Adipocyte (in vitro differentiated cells): Measurements from ENCODE around the gene TMEM43.
"Not testable (repeated sequence)": the region's sequence is repeated elsewhere in the genome, so short reads cannot be mapped to it uniquely, and the experiment has no call there.

Experiments
- DNase-seq: peaks from one replicate; pipeline ENCODE4 v3.0.0-alpha.2; 2015; ENCODE audit warnings: low read depth
- H3K27me3 ChIP-seq: replicated peaks from 2 replicates; pipeline ENCODE4 v1.7.0; 2013; ENCODE audit warnings: mild to moderate bottlenecking, low read length, moderate library complexity; ENCODE audit not compliant: control insufficient read depth, insufficient read depth
- H3K36me3 ChIP-seq: 2 replicates; pipeline ENCODE4 v1.7.0; 2013; ENCODE audit warnings: low read length, mild to moderate bottlenecking, moderate library complexity; ENCODE audit not compliant: control insufficient read depth, insufficient read depth, severe bottlenecking
- H3K4me1 ChIP-seq: 2 replicates; pipeline ENCODE4 v1.7.0; 2013; ENCODE audit warnings: mild to moderate bottlenecking, low read length, moderate library complexity; ENCODE audit not compliant: control insufficient read depth, insufficient read depth
- H3K4me3 ChIP-seq: 2 replicates; pipeline ENCODE4 v1.7.0; 2013; ENCODE audit warnings: mild to moderate bottlenecking, low read length, moderate library complexity
- H3K9ac ChIP-seq: 2 replicates; pipeline ENCODE4 v1.7.0; 2013; ENCODE audit warnings: mild to moderate bottlenecking, low read length, moderate library complexity
- H3K9me3 ChIP-seq: 2 replicates; pipeline ENCODE4 v1.7.0; 2013; ENCODE audit warnings: mild to moderate bottlenecking, low read length, moderate library complexity; ENCODE audit not compliant: control insufficient read depth

TMEM43 gene

GRCh38 chr3:14110699-14111098 lies 14.2 kb upstream of the TMEM43 start:
- H3K27me3 ChIP-seq, result no peaks in the 10 kb centered on the region
- H3K9me3 ChIP-seq, result no peaks in the 10 kb centered on the region
- no peak overlapping the region for H3K9ac ChIP-seq
- H3K4me1 ChIP-seq, result no peaks in the 10 kb centered on the region
- H3K4me3 ChIP-seq, result no peak overlapping the region
- DNase-seq, result no peak
- peaks cover 32% of the 10 kb centered on the region for H3K36me3 ChIP-seq

GRCh38 chr3:14113965-14114635 lies 10.8 kb upstream of the TMEM43 start:
- Histone ChIP-seq H3K9ac (no peak overlapping the region), H3K27me3 (no peaks in the 10 kb centered on the region), H3K36me3 (peaks cover 38% of the 10 kb centered on the region), H3K4me3 (no peak overlapping the region), H3K9me3 (no peaks in the 10 kb centered on the region), H3K4me1 (peaks cover 7% of the 10 kb centered on the region)
- no peak for DNase-seq

DNA sequence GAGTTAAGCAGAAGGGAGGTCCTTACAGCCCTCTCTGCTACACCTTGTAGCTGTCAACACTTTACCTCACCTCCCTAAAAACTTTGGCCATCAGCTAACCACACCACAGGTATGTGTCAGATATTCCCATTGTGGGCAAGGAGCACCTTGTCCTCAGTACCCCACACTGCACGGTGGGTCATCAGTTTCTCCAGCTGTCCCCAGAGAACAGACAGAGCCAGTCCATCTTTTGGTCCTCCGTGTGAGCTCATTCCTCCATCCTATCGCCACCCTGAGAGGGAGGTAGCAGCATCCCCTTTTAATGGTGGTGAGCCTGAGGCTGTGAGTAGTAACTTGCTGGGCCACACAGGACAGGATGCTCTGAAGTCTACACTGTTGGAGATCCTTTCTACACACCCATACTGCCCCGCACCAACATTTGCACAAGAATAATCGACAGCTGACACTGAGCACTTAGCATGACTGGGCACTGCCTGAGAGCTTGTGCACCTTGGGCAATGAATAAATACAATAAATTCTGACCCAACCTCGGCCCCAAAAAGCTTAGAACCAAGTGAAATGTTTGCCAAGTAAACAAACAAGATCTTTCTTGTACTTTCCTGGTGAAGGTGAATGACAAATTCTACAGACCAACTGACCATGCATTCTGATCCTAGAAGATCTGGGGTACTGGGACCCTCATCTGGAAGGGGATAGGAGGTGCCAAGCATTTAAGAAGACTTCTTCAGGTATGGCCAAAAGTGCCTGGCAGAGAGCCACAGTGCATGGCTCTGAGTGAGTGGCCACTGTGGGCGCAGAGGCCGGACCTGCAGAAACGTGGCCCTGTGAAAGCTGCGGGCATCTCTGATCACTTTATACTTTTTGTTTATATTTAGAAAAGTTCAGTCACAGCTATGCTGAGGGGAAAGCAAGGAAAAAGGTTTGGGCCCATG lies 7.1 kb upstream of the TMEM43 start:
- H3K9ac ChIP-seq, result no peak overlapping the region
- H3K4me3 ChIP-seq, result no peak overlapping the region
- H3K27me3 ChIP-seq, result no peaks in the 10 kb centered on the region
- no peak for DNase-seq
- H3K36me3 ChIP-seq, result peaks cover 33% of the 10 kb centered on the region
- no peaks in the 10 kb centered on the region for H3K9me3 ChIP-seq
- H3K4me1 ChIP-seq, result peaks cover 7% of the 10 kb centered on the region

GRCh38 chr3:14118400-14119381 lies 6.2 kb upstream of the TMEM43 start:
- Histone ChIP-seq H3K36me3 (peaks cover 27% of the 10 kb centered on the region), H3K9ac (no peak overlapping the region), H3K27me3 (no peaks in the 10 kb centered on the region), H3K4me1 (peaks cover 15% of the 10 kb centered on the region), H3K4me3 (no peak overlapping the region), H3K9me3 (no peaks in the 10 kb centered on the region)
- DNase-seq, result peak; percentile 75

DNA sequence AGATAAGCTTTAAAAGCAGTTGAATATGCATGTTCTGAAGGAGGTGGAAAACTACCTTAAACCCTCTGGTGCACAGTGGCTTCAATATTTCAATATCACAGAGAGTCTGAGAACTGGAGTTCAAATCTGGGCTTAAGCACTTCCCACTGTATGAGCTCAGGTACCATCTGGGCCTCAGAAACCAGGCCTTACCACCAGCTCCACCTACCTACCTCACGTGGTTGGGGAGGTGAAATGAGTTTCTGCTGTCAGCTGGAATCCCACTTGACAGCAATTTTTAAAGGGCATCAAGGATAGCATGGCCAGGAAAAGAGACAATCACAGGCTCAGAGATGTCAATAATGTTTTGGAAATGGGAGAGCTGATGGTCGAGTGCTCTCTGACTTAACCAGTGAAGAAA lies 5.2 kb upstream of the TMEM43 start:
- H3K9ac ChIP-seq, result no peak overlapping the region
- H3K27me3 ChIP-seq, result no peaks in the 10 kb centered on the region
- no peak for DNase-seq
- peaks cover 20% of the 10 kb centered on the region for H3K36me3 ChIP-seq
- no peak overlapping the region for H3K4me3 ChIP-seq
- H3K9me3 ChIP-seq, result no peaks in the 10 kb centered on the region
- H3K4me1 ChIP-seq, result peaks cover 17% of the 10 kb centered on the region

GRCh38 chr3:14120111-14120920 lies 4.5 kb upstream of the TMEM43 start:
- no peak for DNase-seq
- no peak overlapping the region for H3K9ac ChIP-seq
- no peak overlapping the region for H3K4me3 ChIP-seq
- H3K27me3 ChIP-seq, result no peaks in the 10 kb centered on the region
- H3K9me3 ChIP-seq, result no peaks in the 10 kb centered on the region
- peaks cover 17% of the 10 kb centered on the region for H3K4me1 ChIP-seq
- peaks cover 13% of the 10 kb centered on the region for H3K36me3 ChIP-seq

DNA sequence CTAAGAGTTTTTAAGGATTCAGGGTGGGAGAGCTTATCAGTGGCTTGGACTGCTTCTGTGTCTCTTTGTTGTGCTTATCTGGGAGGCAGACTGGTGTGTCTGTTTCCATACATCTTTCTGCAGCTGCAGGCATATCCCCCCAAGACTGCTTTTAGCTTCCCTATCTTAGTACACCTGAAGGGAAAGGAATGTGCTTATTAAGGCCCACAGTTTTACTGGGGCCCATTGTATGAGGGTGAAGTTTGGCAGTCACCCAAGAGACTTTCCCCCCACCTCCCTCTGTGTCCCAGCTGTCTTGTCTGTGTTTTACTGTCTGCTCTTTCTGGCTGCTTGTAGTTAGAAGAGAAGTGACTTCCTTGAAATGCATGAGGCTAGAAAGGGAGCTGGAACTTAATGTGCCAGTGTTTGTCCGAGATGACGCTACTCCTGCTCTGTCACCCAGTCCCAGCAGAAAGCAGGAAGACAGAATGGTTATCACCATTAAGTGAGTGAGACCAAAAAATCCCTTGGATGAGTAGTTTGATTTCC lies 3.9 kb upstream of the TMEM43 start:
- not testable (repeated sequence) for H3K4me3 ChIP-seq, H3K36me3 ChIP-seq, H3K27me3 ChIP-seq, H3K9me3 ChIP-seq, H3K9ac ChIP-seq, DNase-seq
- H3K4me1 ChIP-seq, result peaks cover 17% of the 10 kb centered on the region

DNA sequence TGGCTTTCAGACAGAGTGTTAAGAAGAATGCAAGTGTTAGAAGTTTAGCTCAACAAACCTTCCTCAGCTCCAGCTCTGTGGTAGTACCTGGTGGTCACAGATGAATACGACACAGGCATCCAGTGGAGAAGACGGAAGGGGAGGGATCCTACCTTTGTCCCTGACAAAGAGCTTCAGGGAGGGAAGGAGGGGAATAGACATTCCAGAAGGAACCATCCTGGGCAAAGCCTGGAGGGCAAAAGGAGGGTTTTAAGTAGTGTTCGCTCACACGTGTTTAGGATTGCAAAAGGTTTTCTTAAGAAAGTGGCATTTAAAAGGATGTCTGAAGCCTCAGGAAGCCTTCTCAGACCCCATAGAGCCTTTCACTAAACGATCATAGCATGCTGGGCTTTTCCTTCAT lies 3.0 kb upstream of the TMEM43 start:
- peaks cover 3% of the 10 kb centered on the region for H3K36me3 ChIP-seq
- H3K9ac ChIP-seq, result no peak overlapping the region
- H3K27me3 ChIP-seq, result no peaks in the 10 kb centered on the region
- no peaks in the 10 kb centered on the region for H3K9me3 ChIP-seq
- no peak overlapping the region for H3K4me3 ChIP-seq
- DNase-seq, result no peak
- H3K4me1 ChIP-seq, result peaks cover 26% of the 10 kb centered on the region

DNA sequence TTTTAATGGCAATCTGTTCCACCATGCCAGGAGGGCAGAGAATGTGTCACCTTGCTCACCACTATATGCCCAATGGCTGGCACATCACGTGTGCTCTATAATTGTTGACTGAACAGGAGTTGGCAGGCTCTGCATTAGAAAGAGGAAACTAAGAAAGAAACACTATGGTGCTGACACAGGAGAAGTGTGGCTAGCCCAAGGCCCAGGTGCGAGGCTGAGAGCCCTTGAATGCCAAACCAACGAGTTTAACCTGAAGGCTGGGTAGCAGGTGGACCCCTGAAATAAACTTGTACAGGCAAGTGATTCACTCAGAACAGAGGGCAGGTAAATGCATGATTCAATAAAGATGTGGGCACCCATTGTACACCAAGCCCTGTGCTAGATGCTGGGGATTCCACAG lies 2.6 kb upstream of the TMEM43 start:
- no peak for DNase-seq
- Histone ChIP-seq H3K27me3 (no peaks in the 10 kb centered on the region), H3K4me1 (peaks cover 30% of the 10 kb centered on the region), H3K4me3 (no peak overlapping the region), H3K9me3 (no peaks in the 10 kb centered on the region), H3K9ac (no peak overlapping the region), H3K36me3 (peaks cover 3% of the 10 kb centered on the region)
